Cardiac muscle cell (in vitro differentiated cells and primary cell): ENCODE results near the gene SHISA9. TPM values are rescaled to one million over a fixed set of nuclear protein-coding genes. Genes with fewer than 3 reads are reported as not detected.

Experiments used
- DNase-seq, 2 donors: peaks; one replicate each; pipeline versions ENCODE4 v3.0.0 to v3.0.0-alpha.2; 2010 to 2017; ENCODE audit warnings: low read depth in 1 of 2, low spot score in 1 of 2
- H3K27ac ChIP-seq: fragments of 200-600 bp; sonication (generic); 2 replicates; pipeline ENCODE4 v1.5.1; 2016
- H3K27me3 ChIP-seq: fragments of 200-600 bp; sonication (generic); 2 replicates; pipeline ENCODE4 v1.6.0; 2016; ENCODE audit warnings: control low read depth
- H3K36me3 ChIP-seq: fragments of 200-600 bp; sonication (generic); 2 replicates; pipeline ENCODE4 v1.5.1; 2016; ENCODE audit warnings: control low read depth
- H3K4me1 ChIP-seq: fragments of 200-600 bp; sonication (generic); 2 replicates; pipeline ENCODE4 v1.8.1; 2017; ENCODE audit warnings: low read depth, mild to moderate bottlenecking, mixed run types
- H3K4me3 ChIP-seq: fragments of 200-600 bp; sonication (generic); 2 replicates; pipeline ENCODE4 v1.5.1; 2016; ENCODE audit warnings: mild to moderate bottlenecking
- H3K9me3 ChIP-seq: fragments of 200-600 bp; sonication (generic); 2 replicates; pipeline ENCODE4 v1.5.1; 2017; ENCODE audit warnings: low read depth, mild to moderate bottlenecking, control low read depth
- polyA plus RNA-seq: library from polyadenylated mRNA; unstranded; fragments of >200 nt; fragmentation: Nextera tagmentation; extraction: Ambion mirVana; gene quantifications from 2 replicates; pipeline ENCODE4 v1.2.1, GENCODE V29; 2016
- total RNA-seq: library from RNA; depleted of rRNA; stranded (reverse); fragments of >200 nt; gene quantifications from 2 replicates; pipeline ENCODE4 v1.2.3, GENCODE V29; 2016
- TF ChIP-seq, protein P1 (sequence below): IDR thresholded peaks from 2 replicates; pipeline ENCODE4 v1.5.1; 2012; ENCODE audit warnings: low read depth, mild to moderate bottlenecking, low read length

SHISA9 gene
- total and polyA plus RNA-seq, 2 experiments from 2014 or later = 0.03 TPM; not detected in 1

DNA sequence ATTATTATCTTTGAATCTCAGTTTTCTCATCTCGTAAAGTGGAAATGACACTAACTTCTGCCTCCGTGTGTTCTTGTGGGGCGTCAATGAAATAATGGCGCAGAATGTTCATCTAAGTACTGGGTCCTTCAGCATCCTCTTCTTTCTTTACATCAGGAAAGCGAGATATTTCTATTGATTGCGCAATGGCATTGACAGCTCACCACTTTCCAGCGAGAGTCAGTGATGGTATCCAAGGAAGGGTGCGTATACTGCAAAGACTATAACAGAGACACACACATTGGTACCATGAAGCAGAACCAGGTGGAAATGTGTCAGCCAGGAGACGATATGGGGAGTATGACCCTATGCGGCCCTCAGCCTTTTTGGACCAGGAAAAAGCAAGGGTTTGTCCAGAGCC, 162.1 kb downstream of the SHISA9 start:
- TF ChIP-seq, protein P1, sequence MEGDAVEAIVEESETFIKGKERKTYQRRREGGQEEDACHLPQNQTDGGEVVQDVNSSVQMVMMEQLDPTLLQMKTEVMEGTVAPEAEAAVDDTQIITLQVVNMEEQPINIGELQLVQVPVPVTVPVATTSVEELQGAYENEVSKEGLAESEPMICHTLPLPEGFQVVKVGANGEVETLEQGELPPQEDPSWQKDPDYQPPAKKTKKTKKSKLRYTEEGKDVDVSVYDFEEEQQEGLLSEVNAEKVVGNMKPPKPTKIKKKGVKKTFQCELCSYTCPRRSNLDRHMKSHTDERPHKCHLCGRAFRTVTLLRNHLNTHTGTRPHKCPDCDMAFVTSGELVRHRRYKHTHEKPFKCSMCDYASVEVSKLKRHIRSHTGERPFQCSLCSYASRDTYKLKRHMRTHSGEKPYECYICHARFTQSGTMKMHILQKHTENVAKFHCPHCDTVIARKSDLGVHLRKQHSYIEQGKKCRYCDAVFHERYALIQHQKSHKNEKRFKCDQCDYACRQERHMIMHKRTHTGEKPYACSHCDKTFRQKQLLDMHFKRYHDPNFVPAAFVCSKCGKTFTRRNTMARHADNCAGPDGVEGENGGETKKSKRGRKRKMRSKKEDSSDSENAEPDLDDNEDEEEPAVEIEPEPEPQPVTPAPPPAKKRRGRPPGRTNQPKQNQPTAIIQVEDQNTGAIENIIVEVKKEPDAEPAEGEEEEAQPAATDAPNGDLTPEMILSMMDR = no peak
- Histone ChIP-seq H3K27ac (no peak overlapping the region), H3K27me3 (no peaks in the 10 kb centered on the region), H3K9me3 (no peaks in the 10 kb centered on the region), H3K36me3 (no peaks in the 10 kb centered on the region), H3K4me3 (no peak overlapping the region), H3K4me1 (no peaks in the 10 kb centered on the region)
- no peak for DNase-seq

DNA sequence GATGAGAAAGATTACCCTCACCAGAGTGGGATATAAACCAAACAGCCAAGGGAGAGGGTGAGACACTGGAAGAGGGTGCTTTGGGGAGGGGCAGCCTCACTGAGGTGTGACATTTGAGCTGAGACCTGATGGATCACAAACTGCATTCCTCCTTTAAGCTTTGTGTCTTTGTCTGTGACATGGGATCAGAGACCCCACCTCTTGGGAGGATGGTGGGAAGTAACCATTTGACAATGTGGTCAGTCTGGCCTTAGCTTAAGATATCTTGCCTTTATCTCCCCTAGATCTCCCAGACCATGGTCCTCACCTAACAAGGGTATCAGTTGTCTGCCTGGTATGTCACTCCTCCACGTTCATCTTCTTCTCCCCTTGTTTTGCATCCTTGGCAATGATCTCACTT, 163.4 kb downstream of the SHISA9 start:
- Histone ChIP-seq H3K36me3 (no peaks in the 10 kb centered on the region), H3K4me1 (no peaks in the 10 kb centered on the region), H3K27me3 (no peaks in the 10 kb centered on the region), H3K9me3 (no peaks in the 10 kb centered on the region), H3K27ac (no peak overlapping the region), H3K4me3 (no peak overlapping the region)
- TF ChIP-seq, protein P1 = no peak
- DNase-seq = no peak

DNA sequence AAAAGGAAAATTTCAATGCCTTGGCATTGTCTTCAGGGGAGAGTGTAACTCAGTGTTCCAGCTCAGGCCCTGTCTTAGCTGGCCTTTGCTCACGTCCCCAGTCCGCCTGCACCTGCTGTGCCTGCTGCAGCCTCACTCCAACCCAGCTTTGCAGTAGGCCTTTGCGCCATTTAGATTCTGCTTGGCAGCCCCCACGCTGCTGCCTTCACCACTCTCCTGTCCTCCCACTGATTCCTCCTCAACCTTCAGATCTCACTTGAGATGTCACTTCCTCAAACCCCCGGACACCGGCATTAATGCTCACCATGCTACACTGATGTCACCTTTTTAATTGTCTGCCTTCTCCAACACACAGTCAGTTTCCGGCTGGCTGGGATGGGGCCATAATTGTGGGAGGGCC, 166.2 kb downstream of the SHISA9 start:
- DNase-seq = no peak
- TF ChIP-seq, protein P1 = no peak
- H3K27ac ChIP-seq = no peak overlapping the region
- H3K4me3 ChIP-seq = no peak overlapping the region
- H3K27me3 ChIP-seq = no peaks in the 10 kb centered on the region
- no peaks in the 10 kb centered on the region for H3K4me1 ChIP-seq
- H3K36me3 ChIP-seq = no peaks in the 10 kb centered on the region
- H3K9me3 ChIP-seq = no peaks in the 10 kb centered on the region

DNA sequence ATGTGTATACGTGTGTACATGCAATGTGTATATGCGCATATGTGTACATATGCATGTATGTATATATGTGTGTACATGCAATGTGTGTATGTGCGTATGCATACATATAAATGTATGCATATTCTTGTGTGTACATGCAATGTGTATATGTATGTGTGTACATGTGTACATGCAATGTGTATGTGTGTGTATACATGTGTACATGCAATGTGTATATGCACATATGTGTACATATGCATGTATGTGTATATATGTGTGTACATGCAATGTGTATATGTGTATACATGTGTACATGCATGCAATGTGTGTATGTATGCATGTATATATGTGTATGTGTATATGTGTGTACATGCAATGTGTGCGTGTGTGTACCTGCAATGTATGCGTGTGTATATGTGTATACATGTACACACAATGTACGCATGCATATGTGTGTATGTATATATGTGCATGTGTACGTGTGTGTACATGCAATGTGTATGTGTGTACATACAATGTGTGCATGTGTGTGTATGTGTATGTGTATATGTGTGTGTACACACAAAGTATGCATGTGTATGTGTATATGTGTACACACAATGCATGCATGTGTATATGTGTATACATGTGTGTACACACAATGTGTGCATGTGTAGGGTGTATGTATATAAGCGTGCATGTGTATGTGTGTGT, 167.7 kb downstream of the SHISA9 start:
- Histone ChIP-seq H3K9me3 (no peaks in the 10 kb centered on the region), H3K36me3 (no peaks in the 10 kb centered on the region), H3K27ac (no peak overlapping the region), H3K4me1 (no peaks in the 10 kb centered on the region), H3K4me3 (no peak overlapping the region), H3K27me3 (no peaks in the 10 kb centered on the region)
- no peak for DNase-seq
- TF ChIP-seq, protein P1 = no peak

DNA sequence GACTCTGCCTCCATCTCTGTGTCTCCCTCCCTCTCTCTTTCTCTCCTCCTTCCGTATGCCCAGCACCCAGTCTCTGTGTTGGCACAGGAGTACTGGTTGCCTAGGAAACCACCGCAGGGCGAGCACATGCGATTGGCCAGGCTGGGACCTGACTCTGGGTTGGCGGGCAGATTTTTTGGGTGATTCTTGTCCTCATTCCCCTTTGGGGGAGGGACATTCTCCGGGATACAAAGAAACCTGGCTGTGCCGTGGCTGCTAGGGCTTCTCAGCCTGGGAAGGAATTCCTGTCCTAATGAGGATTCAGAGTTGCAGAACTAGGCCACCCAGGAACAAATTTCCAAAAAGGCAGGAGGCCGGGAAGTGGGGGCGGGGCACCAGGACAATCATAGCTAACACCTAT, 168.9 kb downstream of the SHISA9 start:
- Histone ChIP-seq H3K4me3 (no peak overlapping the region), H3K36me3 (no peaks in the 10 kb centered on the region), H3K4me1 (no peaks in the 10 kb centered on the region), H3K27me3 (no peaks in the 10 kb centered on the region), H3K9me3 (no peaks in the 10 kb centered on the region), H3K27ac (no peak overlapping the region)
- DNase-seq = no peak
- TF ChIP-seq, protein P1 = no peak
